ENCODE measurements around the gene POU2F1.

- TF ChIP-seq, protein P1, sequence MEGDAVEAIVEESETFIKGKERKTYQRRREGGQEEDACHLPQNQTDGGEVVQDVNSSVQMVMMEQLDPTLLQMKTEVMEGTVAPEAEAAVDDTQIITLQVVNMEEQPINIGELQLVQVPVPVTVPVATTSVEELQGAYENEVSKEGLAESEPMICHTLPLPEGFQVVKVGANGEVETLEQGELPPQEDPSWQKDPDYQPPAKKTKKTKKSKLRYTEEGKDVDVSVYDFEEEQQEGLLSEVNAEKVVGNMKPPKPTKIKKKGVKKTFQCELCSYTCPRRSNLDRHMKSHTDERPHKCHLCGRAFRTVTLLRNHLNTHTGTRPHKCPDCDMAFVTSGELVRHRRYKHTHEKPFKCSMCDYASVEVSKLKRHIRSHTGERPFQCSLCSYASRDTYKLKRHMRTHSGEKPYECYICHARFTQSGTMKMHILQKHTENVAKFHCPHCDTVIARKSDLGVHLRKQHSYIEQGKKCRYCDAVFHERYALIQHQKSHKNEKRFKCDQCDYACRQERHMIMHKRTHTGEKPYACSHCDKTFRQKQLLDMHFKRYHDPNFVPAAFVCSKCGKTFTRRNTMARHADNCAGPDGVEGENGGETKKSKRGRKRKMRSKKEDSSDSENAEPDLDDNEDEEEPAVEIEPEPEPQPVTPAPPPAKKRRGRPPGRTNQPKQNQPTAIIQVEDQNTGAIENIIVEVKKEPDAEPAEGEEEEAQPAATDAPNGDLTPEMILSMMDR (IDR thresholded peaks at IDR 0.05) = peak; percentile 46 to 85 (median 67)
- no peak for TF ChIP-seq POLR2A (IDR thresholded peaks at IDR 0.05)
These were observed 180.7 kb downstream of the POU2F1 start for GRCh38 chr1:167401260-167401873.

Measured in body of pancreas (tissue), 4 donors.